GM18867 (cell line): Measurements from ENCODE around the gene MYH9.
"Not testable (repeated sequence)": the region's sequence is repeated elsewhere in the genome, so short reads cannot be mapped to it uniquely, and the experiment has no call there.

Experiments
- ATAC-seq: cut with Tn5 transposase; IDR thresholded peaks from one replicate; pipeline ENCODE4 v1.9.1; 2021; ENCODE audit warnings: mild to moderate bottlenecking, moderate library complexity; ENCODE audit not compliant: unreplicated experiment

The MYH9 gene

GRCh38 chr22:36415415-36416168 lies 27.8 kb upstream of the MYH9 start:
- ATAC-seq, result no peak

GRCh38 chr22:36413022-36413775 lies 25.4 kb upstream of the MYH9 start:
- ATAC-seq, result no peak

- no peak for ATAC-seq
Observed at GRCh38 chr22:36411589-36412258, 24.0 kb upstream of the MYH9 start.

GRCh38 chr22:36409911-36410756 lies 22.4 kb upstream of the MYH9 start:
- ATAC-seq, result no peak

- ATAC-seq, result not testable (repeated sequence)
Observed at GRCh38 chr22:36409554-36409910, 21.8 kb upstream of the MYH9 start.

GRCh38 chr22:36409056-36409455 lies 21.3 kb upstream of the MYH9 start:
- ATAC-seq, result no peak

GRCh38 chr22:36406721-36407120 lies 19.0 kb upstream of the MYH9 start:
- no peak for ATAC-seq

- ATAC-seq, result no peak
Observed at GRCh38 chr22:36405671-36406538, 18.1 kb upstream of the MYH9 start.

GRCh38 chr22:36405221-36405661 lies 17.5 kb upstream of the MYH9 start:
- no peak for ATAC-seq

GRCh38 chr22:36404446-36404845 lies 16.7 kb upstream of the MYH9 start:
- ATAC-seq, result no peak

- no peak for ATAC-seq
Observed at GRCh38 chr22:36399472-36399778, 11.7 kb upstream of the MYH9 start.

- ATAC-seq, result no peak
Observed at GRCh38 chr22:36398601-36399471, 11.1 kb upstream of the MYH9 start.

- ATAC-seq, result no peak
Observed at GRCh38 chr22:36397131-36398093, 9.6 kb upstream of the MYH9 start.

- no peak for ATAC-seq
Observed at GRCh38 chr22:36395915-36396314, 8.1 kb upstream of the MYH9 start.

GRCh38 chr22:36395055-36395849 lies 7.5 kb upstream of the MYH9 start:
- no peak for ATAC-seq

GRCh38 chr22:36391638-36392037 lies 3.9 kb upstream of the MYH9 start:
- ATAC-seq, result no peak

- not testable (repeated sequence) for ATAC-seq
Observed at GRCh38 chr22:36389122-36389521, 1.4 kb upstream of the MYH9 start.

- no peak for ATAC-seq
Observed at GRCh38 chr22:36387709-36387958, 133 bp downstream of the MYH9 start.
